ENCODE results near the gene LYZL4.

DNA sequence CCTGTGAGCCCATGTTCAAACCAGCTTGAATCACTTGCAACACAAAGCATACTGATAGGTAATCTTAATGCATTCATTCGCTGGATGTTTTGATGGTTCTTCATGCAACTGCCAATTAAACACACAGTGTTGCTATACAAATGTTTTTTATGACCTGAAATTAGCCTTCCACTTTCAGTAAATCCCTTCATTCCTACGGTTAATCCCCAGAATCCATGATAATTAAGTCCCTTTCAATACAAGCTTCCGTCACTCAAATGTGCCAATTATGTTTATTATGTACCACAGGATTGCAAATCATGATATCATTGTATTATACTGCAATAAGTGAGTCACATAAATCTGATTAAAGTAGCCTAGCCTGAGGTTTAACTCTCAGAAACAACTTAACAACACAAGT, 14.5 kb upstream of the LYZL4 start:
- TF ChIP-seq, protein P1, sequence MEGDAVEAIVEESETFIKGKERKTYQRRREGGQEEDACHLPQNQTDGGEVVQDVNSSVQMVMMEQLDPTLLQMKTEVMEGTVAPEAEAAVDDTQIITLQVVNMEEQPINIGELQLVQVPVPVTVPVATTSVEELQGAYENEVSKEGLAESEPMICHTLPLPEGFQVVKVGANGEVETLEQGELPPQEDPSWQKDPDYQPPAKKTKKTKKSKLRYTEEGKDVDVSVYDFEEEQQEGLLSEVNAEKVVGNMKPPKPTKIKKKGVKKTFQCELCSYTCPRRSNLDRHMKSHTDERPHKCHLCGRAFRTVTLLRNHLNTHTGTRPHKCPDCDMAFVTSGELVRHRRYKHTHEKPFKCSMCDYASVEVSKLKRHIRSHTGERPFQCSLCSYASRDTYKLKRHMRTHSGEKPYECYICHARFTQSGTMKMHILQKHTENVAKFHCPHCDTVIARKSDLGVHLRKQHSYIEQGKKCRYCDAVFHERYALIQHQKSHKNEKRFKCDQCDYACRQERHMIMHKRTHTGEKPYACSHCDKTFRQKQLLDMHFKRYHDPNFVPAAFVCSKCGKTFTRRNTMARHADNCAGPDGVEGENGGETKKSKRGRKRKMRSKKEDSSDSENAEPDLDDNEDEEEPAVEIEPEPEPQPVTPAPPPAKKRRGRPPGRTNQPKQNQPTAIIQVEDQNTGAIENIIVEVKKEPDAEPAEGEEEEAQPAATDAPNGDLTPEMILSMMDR (IDR thresholded peaks at IDR 0.05; ENCODE audit: low read depth, low read length, poor library complexity, severe bottlenecking): no peak
- TF ChIP-seq EZH2phosphoT487 (IDR thresholded peaks at IDR 0.05; ENCODE audit: borderline replicate concordance, low read length): no peak
